KMS-11 (cell line): ENCODE measurements around the gene CSNK2B.
"Not testable (repeated sequence)": the region's sequence is repeated elsewhere in the genome, so short reads cannot be mapped to it uniquely, and the experiment has no call there.

Source experiments
- H2AFZ ChIP-seq: fragments of 200-600 bp; sonication (generic); 2 replicates; pipeline ENCODE4 v1.6.1; 2016; ENCODE audit warnings: antibody characterized with exemption, mixed run types, low read depth
- H3K27ac ChIP-seq: fragments of 200-600 bp; sonication (generic); 2 replicates; pipeline ENCODE4 v1.6.1; 2016; ENCODE audit warnings: mild to moderate bottlenecking, mixed run types
- H3K27me3 ChIP-seq: fragments of 200-600 bp; sonication (generic); 2 replicates; pipeline ENCODE4 v1.6.1; 2017; ENCODE audit warnings: mild to moderate bottlenecking, low read depth, mixed run types, moderate library complexity; ENCODE audit not compliant: insufficient read depth
- H3K36me3 ChIP-seq: fragments of 200-600 bp; sonication (generic); 2 replicates; pipeline ENCODE4 v1.6.1; 2017; ENCODE audit warnings: mild to moderate bottlenecking, mixed run types; ENCODE audit not compliant: insufficient read depth
- H3K4me1 ChIP-seq: fragments of 200-600 bp; sonication (generic); 2 replicates; pipeline ENCODE4 v1.6.1; 2016; ENCODE audit warnings: mild to moderate bottlenecking, low read depth, mixed run types; ENCODE audit not compliant: poor library complexity, severe bottlenecking
- H3K4me2 ChIP-seq: fragments of 200-600 bp; sonication (generic); 2 replicates; pipeline ENCODE4 v1.7.0; 2016; ENCODE audit warnings: mild to moderate bottlenecking, mixed run types
- H3K4me3 ChIP-seq: fragments of 200-600 bp; sonication (generic); IDR thresholded peaks from 2 replicates; pipeline ENCODE4 v1.6.1; 2017; ENCODE audit warnings: low read depth, low read length, mixed read lengths; ENCODE audit not compliant: insufficient read depth
- H3K79me2 ChIP-seq: fragments of 200-600 bp; sonication (generic); 2 replicates; pipeline ENCODE4 v1.6.1; 2016; ENCODE audit warnings: low read depth, mixed run types; ENCODE audit not compliant: insufficient read depth
- H3K9ac ChIP-seq: fragments of 200-600 bp; sonication (generic); 2 replicates; pipeline ENCODE4 v1.6.1; 2016; ENCODE audit warnings: mild to moderate bottlenecking, mixed run types
- H4K20me1 ChIP-seq: fragments of 200-600 bp; sonication (generic); 2 replicates; pipeline ENCODE4 v1.6.1; 2016; ENCODE audit warnings: mild to moderate bottlenecking, mixed run types; ENCODE audit not compliant: insufficient read depth
- TF ChIP-seq, protein P1 (sequence below): fragments of 200-600 bp; sonication (generic); conservative IDR thresholded peaks from 2 replicates; pipeline ENCODE4 v1.6.1; 2017; ENCODE audit warnings: low read depth, mild to moderate bottlenecking, antibody characterized with exemption, low read length, moderate library complexity, mixed read lengths

CSNK2B gene

DNA sequence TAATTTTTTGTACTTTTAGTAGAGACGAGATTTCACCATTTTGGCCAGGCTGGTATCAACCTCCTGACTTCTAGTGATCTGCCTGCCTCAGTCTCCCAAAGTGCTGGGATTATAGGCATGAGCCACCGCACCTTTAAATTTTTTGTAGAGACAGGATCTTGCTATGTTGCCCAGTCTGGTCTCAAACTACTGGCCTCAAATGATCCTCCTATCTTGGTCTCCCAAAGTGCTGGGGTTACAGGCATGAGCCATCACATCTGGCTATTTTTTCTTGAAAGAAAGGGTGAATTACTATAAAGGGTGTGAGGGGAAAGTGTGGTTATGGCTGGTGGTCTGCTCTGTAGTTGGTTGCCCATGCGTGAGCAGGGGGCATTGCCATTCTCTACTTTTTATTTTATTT, 42.3 kb downstream of the CSNK2B start:
- Histone ChIP-seq H3K36me3 (no peaks in the 10 kb centered on the region), H3K4me2 (no peak overlapping the region), H4K20me1 (no peaks in the 10 kb centered on the region), H2AFZ (no peak overlapping the region), H3K27ac (no peak overlapping the region), H3K79me2 (no peaks in the 10 kb centered on the region), H3K4me1 (peaks cover 13% of the 10 kb centered on the region), H3K27me3 (0 out of 2 replicates have a peak, but pooled peaks cover 2% of the 10 kb centered on the region), H3K4me3 (no peak overlapping the region), H3K9ac (no peak overlapping the region)
- TF ChIP-seq, protein P1, sequence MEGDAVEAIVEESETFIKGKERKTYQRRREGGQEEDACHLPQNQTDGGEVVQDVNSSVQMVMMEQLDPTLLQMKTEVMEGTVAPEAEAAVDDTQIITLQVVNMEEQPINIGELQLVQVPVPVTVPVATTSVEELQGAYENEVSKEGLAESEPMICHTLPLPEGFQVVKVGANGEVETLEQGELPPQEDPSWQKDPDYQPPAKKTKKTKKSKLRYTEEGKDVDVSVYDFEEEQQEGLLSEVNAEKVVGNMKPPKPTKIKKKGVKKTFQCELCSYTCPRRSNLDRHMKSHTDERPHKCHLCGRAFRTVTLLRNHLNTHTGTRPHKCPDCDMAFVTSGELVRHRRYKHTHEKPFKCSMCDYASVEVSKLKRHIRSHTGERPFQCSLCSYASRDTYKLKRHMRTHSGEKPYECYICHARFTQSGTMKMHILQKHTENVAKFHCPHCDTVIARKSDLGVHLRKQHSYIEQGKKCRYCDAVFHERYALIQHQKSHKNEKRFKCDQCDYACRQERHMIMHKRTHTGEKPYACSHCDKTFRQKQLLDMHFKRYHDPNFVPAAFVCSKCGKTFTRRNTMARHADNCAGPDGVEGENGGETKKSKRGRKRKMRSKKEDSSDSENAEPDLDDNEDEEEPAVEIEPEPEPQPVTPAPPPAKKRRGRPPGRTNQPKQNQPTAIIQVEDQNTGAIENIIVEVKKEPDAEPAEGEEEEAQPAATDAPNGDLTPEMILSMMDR = no peak

DNA sequence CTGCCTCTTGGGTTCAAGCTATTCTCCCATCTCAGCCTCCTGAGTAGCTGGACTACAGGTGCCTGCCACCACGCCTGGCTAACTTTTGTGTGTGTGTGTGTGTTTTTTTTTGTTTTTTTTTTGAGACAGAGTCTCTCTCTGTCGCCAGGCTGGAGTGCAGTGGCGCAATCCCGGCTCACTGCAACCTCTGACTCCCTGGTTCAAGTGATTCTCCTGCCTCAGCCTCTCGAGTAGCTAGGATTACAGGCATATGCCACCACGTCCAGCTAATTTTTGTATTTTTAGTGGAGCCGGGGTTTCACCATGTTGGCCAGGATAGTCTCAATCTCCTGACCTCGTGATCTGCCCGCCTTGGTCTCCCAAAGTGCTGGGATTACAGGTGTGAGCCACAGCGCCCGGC, 43.3 kb downstream of the CSNK2B start:
- not testable (repeated sequence) for H3K36me3 ChIP-seq, H3K4me1 ChIP-seq

DNA sequence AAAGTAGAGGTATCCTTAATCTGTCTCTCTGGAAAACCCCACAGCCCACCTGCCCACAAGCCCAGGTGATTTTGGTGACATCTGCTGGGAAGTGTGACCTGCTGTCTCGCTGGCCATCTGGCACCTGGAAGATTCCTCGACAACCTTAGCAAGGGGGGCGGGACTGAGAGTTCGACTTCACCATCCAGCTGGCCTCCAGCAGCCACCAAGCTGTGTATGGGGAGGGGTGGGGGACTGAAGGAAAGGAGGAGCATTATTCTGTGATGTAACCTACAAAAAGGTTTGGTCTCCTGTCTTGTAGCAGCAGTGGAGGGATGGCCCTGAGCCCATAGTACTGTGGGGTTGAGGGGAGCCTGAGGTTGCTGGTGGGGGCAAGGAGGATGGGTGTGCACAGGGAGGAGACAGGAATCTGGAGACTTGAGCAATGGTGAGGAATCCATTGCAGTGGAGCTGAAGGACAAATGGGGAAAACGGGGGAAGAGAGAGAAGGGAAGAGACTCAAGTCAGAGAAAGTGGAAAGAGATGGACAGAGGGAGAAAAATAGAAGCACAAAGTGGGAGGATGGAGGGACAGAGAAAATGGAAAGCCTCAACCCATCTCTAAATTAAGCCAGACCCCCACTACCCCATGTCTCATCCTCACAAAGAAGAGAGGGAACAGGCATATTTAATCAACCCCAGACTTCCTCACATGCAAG, 44.8 kb downstream of the CSNK2B start:
- H3K9ac ChIP-seq = no peak overlapping the region
- no peaks in the 10 kb centered on the region for H3K36me3 ChIP-seq
- H3K4me1 ChIP-seq = peaks cover 7% of the 10 kb centered on the region
- H3K27ac ChIP-seq = no peak overlapping the region
- no peak overlapping the region for H3K4me2 ChIP-seq
- H3K79me2 ChIP-seq = no peaks in the 10 kb centered on the region
- H3K4me3 ChIP-seq = no peak overlapping the region
- 0 out of 2 replicates have a peak, but pooled peaks cover 2% of the 10 kb centered on the region for H3K27me3 ChIP-seq
- TF ChIP-seq, protein P1 = no peak
- H4K20me1 ChIP-seq = no peaks in the 10 kb centered on the region
- H2AFZ ChIP-seq = no peak overlapping the region

More for the DNA sequence above, 43.3 kb downstream of the CSNK2B start:
- H3K9ac ChIP-seq, H2AFZ ChIP-seq, H3K4me3 ChIP-seq, H3K4me2 ChIP-seq, H3K79me2 ChIP-seq, H3K27me3 ChIP-seq, H4K20me1 ChIP-seq, H3K27ac ChIP-seq: not testable (repeated sequence)

- no peak overlapping the region for H3K9ac ChIP-seq
These were observed 45.4 kb downstream of the CSNK2B start for GRCh38 chr6:31711233-31711632.

DNA sequence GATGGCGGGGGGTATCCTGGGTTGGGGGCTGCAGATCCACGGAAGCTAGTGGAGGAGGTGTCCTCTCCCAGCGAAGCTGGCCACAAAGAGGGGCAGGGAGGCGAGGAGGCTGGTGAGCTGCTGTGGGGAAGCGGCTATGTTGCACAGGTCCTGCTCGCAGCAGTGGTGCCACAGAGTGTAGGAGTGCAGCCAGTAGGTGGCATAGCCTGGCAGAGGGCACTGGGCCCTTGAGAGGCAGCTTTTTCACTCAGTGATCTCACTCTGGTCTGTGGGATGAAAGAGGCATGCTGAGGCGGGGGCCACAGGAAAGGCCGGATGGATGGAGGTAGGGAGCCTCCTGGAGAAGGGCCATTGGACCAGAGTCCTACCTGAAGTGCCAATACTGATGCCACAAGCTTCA, 46.4 kb downstream of the CSNK2B start:
- Histone ChIP-seq H3K27ac (no peak overlapping the region), H3K79me2 (no peaks in the 10 kb centered on the region), H3K36me3 (no peaks in the 10 kb centered on the region), H3K9ac (no peak overlapping the region), H2AFZ (no peak overlapping the region), H3K4me3 (no peak overlapping the region), H3K27me3 (no peaks in the 10 kb centered on the region), H3K4me2 (no peak overlapping the region), H4K20me1 (no peaks in the 10 kb centered on the region), H3K4me1 (peaks cover 7% of the 10 kb centered on the region)
- TF ChIP-seq, protein P1 = 0 out of 2 replicates have a peak, but pooled peaks have one; percentile 24

More at GRCh38 chr6:31711233-31711632, 45.4 kb downstream of the CSNK2B start:
- Histone ChIP-seq H2AFZ (no peak overlapping the region), H3K4me1 (peaks cover 7% of the 10 kb centered on the region), H3K27ac (no peak overlapping the region), H3K79me2 (no peaks in the 10 kb centered on the region), H4K20me1 (no peaks in the 10 kb centered on the region), H3K27me3 (0 out of 2 replicates have a peak, but pooled peaks cover 2% of the 10 kb centered on the region), H3K4me2 (no peak overlapping the region), H3K36me3 (no peaks in the 10 kb centered on the region), H3K4me3 (no peak overlapping the region)
- TF ChIP-seq, protein P1 = no peak
